NT2/D1 (cell line): ENCODE data around the gene LETM1.

Source experiments
- SUZ12 ChIP-seq: IDR thresholded peaks from 2 replicates; pipeline ENCODE4 v1.6.1; 2011; ENCODE audit not compliant: insufficient read length, insufficient read depth; ENCODE audit errors: extremely low read depth
- YY1 ChIP-seq: IDR thresholded peaks from 2 replicates; pipeline ENCODE4 v1.6.1; 2011; ENCODE audit not compliant: insufficient read length, insufficient read depth
- ZNF274 ChIP-seq: IDR thresholded peaks from 2 replicates; pipeline ENCODE4 v1.6.1; 2011; ENCODE audit warnings: mild to moderate bottlenecking, low read depth, low read length

DNA sequence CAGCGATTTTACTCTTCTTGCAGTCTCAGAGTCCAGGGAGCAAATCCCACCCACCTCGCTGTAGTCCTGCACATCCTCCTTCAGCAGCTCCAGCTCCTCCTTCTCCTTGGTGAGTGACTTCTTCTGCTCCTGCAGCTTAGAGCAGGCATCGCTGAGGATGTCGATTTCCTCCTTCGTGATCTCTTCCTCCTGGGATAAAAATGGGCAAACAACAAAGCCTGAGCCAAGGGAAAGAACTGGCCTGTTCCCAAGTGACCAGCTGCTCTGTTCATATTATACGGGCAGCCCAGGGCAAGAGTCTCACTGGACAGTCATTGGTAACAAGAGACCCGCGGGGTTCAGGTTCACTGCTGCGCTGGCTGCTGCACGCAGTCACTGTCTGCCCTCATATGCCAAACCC is 36.7 kb downstream of the LETM1 start:
- TF ChIP-seq YY1 (no peak), SUZ12 (no peak), ZNF274 (no peak)
